Activated CD8-positive, alpha-beta memory T cell treated with anti-CD3 and anti-CD28 coated beads, Interleukin-2, amount 50 U/mL, for 4 hours (primary cell): ENCODE data around the gene ZNF467.
A peak's percentile ranks its signal among the peaks of the same experiment; 100 is the strongest.

Source experiments
- DNase-seq: peaks from one replicate; pipeline ENCODE4 v3.0.0-alpha.2; 2020

Gene ZNF467

DNA sequence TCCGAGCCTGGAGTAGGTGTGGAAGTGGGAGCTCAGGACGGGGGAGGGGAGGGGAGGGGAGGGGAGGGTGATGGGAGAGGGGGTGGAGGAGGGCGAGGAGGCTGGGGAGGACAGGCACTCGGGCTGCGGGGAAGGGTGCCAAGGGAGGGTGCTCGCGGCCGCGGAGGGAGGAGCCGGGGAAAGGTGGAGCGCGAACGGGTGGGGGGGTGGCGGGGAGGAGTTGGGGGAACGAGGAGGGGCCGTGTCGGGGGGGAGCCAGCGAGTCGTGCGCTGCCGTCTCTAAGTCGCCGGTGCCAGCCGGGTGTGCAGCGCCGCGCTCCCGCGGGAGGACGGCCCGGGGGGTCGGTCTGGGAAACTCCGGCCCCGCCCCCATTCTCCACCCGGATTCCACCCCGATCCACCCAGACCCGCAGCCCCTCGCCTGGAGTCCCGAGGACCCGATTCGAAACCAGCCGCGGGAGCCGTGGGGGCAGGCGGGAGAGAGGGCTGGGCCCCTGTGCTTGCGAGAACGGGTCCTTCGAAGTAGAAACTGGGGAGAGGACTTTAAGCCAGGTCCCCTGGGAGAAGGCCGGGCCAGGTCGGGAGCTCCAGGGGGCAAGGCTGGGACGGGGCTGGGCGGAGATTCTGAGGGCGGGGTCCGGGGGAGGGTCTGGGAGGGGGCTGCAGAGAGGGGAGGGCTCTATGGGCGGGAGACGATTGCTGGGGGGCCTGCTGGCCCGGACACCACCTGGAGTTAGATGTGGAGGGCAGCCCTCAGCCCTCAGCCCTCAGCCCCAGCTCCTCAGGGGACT is at the start of gene ZNF467:
ZNF467 (minus strand) TSS at position 143 of the 791 bp plus-strand sequence. CDS start 2,556 bp downstream, outside the sequence.
- peak; percentile 57 for DNase-seq

- DNase-seq = no peak
Observed at GRCh38 chr7:149822353-149822943, 49.1 kb upstream of the ZNF467 start.

- no peak for DNase-seq
Observed at GRCh38 chr7:149821191-149822148, 48.1 kb upstream of the ZNF467 start.

GRCh38 chr7:149820622-149821190 is 47.3 kb upstream of the ZNF467 start:
- no peak for DNase-seq

GRCh38 chr7:149819961-149820340 is 46.6 kb upstream of the ZNF467 start:
- no peak for DNase-seq

DNA sequence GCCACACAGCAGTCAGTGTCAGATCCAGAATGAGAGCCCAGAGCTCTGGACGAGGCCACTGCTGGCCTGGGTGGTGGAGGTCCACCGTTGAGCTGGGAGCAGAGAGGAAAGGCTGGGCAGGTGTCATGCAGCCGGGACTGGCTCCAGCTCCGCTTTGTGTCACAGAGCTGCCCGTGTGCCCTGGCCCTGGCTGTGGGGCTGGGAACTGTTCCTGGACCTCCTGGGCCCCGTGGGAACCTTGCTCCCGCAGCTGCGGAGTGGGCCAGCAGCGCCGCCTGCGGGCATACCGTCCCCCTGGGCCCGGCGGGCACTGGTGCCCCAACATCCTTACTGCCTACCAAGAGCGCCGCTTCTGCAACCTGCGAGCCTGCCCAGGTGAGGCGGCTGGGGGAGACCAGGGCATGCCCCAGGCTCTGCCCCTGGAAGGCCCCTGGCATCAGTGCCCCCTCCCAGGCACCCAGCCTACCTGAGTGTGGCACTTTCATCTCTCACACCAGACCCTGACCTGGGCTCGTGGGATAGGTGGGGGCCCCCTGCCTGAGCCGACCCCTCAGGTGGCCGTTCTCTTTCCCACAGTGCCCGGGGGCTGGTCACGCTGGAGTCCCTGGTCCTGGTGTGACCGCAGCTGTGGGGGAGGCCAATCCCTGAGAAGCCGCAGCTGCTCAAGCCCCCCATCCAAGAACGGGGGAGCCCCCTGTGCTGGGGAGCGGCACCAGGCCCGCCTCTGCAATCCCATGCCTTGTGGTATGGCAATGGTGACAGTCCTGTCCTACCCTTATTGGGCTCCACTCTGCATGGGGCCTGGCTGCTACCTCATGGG is 46.0 kb upstream of the ZNF467 start:
- no peak for DNase-seq

DNA sequence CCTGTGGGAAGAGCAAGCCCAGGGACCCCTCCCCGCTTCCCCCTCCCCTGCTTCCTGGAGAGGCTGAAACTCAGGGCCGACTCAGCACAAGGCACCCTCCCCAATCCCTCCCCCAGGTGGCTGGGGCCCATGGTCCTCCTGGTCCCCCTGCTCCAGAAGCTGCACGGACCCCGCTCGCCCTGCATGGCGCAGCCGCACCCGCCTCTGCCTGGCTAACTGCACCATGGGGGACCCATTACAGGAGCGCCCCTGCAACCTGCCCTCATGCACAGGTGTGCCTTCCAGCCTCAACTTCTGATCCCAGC is 45.1 kb upstream of the ZNF467 start:
- DNase-seq = no peak

DNA sequence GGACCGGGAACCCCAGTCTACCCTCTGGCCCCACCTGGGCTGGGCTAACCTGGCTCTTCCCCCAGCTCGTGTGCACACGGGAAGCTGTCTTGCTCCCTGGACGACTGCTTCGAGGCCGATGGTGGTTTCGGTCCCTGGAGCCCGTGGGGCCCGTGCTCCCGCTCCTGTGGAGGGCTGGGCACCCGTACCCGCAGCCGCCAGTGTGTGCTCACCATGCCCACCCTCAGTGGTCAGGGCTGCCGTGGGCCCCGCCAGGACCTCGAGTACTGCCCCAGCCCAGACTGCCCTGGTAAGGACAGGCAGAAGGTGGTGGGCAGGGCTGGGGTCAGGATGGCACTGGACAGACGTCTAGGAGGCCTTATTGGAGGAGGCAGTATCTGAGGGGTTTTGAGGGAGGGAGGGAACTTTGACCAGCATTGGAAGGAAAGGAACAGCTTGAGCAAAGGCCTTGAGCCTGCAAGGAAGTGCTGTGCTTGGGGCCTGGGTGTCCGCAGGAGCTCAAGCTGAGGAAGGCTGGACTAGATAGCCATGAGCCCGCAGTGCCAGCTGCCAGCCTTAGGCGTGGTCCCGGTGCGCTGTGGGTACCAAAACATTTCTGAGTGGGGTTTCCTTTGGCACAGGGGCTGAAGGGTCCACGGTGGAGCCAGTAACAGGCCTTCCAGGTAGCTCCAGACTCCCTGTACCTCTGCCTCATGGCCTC is 44.6 kb upstream of the ZNF467 start:
- DNase-seq = no peak

GRCh38 chr7:149817301-149817771 is 43.9 kb upstream of the ZNF467 start:
- no peak for DNase-seq

DNA sequence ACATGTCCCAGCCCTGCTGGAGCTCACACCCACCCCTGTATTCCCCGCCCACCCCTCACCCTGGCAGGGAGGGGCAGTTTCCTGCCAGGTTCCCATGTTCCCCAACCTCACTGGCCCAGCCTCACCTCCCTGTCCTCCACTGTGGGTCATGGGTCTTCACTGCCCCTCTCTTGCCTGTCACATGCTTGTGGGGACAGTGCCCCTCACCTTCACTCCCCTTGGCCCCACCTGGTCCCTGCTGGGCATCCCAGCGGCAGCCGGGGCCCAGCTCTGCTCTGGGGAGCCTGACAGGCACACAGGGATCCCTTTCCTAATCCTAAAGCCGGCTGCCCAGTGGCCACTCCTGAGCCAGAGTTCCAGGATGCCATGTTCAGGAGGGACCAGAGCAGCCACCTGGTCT is 43.4 kb upstream of the ZNF467 start:
- DNase-seq = no peak

GRCh38 chr7:149816267-149816751 is 42.9 kb upstream of the ZNF467 start:
- DNase-seq = no peak

DNA sequence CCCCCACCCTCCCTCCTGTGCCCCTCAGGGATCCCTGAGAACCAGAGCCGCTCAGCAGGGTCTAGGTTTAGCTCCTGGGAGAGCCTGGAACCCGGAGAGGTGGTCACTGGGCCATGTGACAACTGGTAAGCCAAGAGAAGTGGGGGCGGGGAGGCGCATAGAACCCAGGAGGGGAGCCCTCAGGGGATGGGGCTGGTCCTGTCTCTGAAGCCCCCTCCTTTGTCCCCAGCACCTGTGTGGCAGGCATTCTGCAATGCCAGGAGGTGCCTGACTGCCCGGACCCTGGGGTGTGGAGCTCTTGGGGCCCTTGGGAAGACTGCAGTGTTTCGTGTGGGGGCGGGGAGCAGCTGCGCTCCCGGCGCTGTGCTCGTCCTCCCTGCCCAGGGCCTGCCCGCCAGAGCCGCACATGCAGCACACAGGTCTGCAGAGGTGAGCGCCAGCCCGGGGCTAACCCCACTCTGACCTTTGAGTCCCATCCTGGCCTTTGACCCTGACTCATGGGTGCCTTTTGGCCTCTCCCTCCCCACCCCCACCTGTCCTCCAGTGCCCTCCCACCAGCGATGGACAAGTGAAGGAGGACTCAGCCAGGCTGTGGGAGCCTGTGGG is 42.4 kb upstream of the ZNF467 start:
- DNase-seq = no peak

GRCh38 chr7:149815121-149815520 is 41.7 kb upstream of the ZNF467 start:
- no peak for DNase-seq

DNA sequence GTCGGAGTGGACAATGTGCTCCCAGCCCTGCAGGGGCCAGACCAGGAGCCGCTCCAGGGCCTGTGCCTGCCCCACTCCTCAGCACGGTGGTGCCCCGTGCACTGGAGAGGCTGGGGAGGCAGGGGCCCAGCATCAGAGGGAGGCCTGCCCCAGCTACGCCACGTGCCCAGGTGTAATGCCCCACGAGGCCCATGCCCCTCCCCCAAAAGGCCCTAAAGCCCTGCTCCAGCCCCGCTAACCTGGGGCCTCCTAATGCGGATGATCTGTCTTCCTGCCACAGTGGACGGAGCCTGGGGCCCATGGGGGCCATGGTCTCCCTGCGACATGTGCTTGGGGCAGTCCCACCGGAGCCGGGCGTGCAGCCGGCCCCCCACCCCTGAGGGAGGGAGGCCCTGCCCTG is 41.1 kb upstream of the ZNF467 start:
- DNase-seq = no peak

DNA sequence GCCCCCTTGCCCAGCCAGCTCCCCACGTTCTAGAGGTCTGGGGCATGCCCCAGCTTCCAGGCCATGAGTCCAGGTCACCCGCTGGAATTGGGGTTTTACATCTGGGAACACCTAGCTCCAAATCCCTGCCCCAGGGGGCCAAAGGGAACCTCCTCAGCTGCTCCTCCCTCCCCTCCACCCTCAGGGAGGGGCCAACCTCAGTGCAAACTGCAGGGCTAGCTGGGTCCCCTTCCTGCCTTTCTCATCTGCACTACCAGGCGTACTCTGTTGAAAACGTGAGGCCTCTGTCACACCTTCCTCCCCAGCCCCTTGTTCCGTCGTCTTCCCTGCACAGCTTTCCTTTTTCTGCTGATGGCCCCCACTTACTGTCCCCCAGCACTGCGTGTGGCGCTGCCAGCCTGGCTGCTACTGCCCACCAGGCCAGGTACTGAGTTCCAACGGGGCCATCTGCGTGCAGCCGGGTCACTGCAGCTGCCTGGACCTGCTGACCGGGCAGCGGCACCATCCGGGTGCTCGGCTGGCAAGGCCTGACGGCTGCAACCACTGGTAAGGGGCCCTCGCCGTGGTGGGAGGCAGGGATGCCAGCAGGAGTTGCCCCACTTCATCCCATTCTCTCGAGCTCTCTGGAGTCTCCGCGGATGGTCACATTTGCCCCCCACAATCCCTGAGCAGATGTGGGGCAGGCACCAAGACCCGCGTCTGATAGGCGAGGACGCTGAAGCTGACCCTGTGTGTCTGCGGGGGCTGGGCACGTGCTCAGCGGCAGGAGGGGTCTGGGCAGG is 40.1 kb upstream of the ZNF467 start:
- DNase-seq = no peak

DNA sequence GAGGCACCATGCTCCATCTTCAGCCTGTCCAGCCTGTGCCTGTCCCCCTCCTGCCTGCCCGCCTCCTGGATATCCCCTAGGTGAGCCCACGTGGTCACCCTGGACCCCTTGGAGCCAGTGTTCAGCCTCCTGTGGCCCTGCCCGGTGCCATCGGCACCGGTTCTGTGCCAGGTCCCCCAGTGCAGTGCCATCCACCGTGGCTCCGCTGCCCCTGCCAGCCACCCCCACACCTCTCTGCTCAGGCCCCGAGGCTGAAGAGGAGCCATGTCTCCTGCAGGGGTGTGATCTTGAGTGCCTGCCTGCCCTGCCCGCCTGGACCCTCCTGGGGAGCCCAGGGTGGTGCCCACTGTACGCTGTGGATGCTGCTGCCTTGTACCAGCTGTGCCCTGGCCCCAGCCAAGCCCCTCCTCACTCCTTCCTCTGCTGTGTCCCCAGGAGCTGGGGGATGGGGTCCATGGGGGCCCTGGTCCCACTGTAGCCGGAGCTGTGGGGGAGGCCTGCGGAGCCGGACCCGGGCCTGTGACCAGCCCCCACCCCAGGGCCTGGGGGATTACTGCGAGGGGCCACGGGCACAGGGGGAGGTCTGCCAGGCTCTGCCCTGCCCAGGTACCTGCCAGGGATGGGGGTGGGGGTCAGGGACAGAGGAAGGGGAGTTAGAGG is 38.6 kb upstream of the ZNF467 start:
- no peak for DNase-seq

DNA sequence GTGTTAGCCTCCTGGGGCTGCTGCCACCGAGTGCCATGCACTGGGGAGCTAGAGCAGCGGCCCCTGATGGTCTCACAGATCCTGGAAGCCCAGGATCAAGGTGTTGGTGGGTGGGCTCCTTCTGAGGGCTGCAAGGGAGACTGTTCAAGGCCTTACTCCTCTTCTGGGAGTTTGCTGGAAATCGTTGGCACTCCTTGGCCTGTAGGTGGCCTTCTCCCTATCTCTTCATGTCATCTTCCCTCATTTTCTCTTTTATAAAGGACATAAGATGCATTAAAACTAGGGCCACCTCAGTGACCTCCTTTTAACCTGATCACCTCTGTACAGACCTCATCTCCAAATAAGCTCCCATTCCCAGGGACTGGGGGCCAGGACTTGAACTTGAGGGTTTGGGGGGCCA is 37.8 kb upstream of the ZNF467 start:
- DNase-seq = no peak

- DNase-seq = no peak
Observed at GRCh38 chr7:149809215-149809614, 35.8 kb upstream of the ZNF467 start.

DNA sequence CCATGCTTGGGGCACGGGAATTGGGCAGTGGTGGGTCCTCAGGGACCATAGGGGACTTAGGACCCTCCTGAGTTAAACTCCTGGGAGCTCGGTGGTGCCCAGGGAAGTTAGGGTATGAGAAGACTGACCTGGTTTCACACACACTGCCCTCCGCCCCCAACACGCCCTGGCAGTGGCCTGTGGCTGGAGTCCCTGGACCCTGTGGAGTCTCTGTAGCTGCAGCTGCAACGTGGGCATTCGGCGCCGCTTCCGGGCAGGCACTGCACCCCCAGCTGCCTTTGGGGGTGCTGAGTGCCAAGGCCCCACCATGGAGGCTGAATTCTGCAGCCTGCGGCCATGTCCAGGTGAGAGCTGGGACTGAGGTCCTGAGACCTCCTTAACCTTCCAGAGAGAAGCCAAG is 34.9 kb upstream of the ZNF467 start:
- DNase-seq = no peak

- no peak for DNase-seq
Observed at GRCh38 chr7:149806726-149807125, 33.3 kb upstream of the ZNF467 start.
